Measurements from ENCODE around the gene UBL4A. TPM values are rescaled to one million over a fixed set of nuclear protein-coding genes. Genes with fewer than 3 reads are reported as not detected.

The UBL4A gene
- total and polyA plus RNA-seq, 2 of the 13 experiments (the other 11 are each of a cell fraction or from before 2014, with no cell fraction given): 16.8 to 25.5 TPM

DNA sequence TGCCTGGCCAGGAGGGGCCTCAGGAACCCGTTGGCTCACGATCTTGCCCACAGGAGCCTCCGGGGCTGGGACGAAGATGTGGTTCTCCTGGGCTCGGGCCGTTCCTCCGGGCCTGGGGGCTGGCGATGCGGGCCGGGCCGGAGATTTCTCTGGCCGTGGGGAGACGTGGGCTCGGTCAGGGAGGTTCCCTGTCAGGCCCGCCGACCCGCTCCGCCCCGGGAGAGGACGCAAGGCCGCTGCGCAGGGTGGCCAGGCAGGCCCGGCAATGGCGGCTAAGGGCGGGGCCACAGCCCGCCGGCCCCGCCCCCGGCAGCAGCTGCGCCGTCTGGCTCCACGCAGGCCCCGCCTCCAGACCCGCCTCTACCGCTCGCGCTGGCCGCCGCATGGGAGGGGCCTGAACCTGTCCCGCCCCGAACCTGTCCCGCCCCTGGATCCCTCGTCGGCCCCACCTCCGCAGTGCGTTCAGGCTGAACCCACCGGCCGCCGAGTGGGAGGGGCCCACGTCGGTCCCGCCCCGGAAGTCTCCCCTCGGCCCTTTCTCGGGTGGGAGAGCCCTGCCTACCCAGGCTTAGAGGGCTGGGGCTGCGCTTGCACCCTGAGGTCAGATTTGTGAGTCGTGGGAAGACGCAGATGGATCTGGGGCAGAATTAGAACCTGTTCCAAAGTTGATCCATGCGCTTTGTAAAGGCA lies 29.7 kb upstream of the UBL4A start, which contains the start of gene FAM3A (continued):
- TF ChIP-seq, protein P1, sequence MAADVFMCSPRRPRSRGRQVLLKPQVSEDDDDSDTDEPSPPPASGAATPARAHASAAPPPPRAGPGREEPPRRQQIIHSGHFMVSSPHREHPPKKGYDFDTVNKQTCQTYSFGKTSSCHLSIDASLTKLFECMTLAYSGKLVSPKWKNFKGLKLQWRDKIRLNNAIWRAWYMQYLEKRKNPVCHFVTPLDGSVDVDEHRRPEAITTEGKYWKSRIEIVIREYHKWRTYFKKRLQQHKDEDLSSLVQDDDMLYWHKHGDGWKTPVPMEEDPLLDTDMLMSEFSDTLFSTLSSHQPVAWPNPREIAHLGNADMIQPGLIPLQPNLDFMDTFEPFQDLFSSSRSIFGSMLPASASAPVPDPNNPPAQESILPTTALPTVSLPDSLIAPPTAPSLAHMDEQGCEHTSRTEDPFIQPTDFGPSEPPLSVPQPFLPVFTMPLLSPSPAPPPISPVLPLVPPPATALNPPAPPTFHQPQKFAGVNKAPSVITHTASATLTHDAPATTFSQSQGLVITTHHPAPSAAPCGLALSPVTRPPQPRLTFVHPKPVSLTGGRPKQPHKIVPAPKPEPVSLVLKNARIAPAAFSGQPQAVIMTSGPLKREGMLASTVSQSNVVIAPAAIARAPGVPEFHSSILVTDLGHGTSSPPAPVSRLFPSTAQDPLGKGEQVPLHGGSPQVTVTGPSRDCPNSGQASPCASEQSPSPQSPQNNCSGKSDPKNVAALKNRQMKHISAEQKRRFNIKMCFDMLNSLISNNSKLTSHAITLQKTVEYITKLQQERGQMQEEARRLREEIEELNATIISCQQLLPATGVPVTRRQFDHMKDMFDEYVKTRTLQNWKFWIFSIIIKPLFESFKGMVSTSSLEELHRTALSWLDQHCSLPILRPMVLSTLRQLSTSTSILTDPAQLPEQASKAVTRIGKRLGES (CRISPR knock-in tag; IDR thresholded peaks at IDR 0.05; ENCODE audit: borderline replicate concordance): no peak
- TF ChIP-seq ZNF556 (CRISPR knock-in tag; IDR thresholded peaks at IDR 0.05; ENCODE audit: borderline replicate concordance) (no peak), GABPA (IDR thresholded peaks at IDR 0.05; ENCODE audit: low read depth, low read length) (peak; percentile 46), GABPA (CRISPR knock-in tag; IDR thresholded peaks at IDR 0.05; ENCODE audit: low read depth) (peak; percentile 84), NFE2L2 (IDR thresholded peaks at IDR 0.05; ENCODE audit: low read length) (no peak), POLR2AphosphoS5 (IDR thresholded peaks at IDR 0.05; ENCODE audit: low read depth, low read length) (peak; percentile 82), ZFX (CRISPR knock-in tag; IDR thresholded peaks at IDR 0.05; ENCODE audit: low read depth) (peak; percentile 92), CCDC6 (CRISPR knock-in tag; IDR thresholded peaks at IDR 0.05) (0 out of 2 replicates have a peak, but pooled peaks have one; percentile 30), KLF16 (CRISPR knock-in tag; IDR thresholded peaks at IDR 0.05) (peak in 1 of 2 experiments; percentile 28; a peak in 1 of 4 replicates), HOXA3 (CRISPR knock-in tag; IDR thresholded peaks at IDR 0.05) (peak; percentile 72), RARA (CRISPR knock-in tag; IDR thresholded peaks at IDR 0.05) (0 out of 2 replicates have a peak, but pooled peaks have one; percentile 20), ZNF841 (CRISPR knock-in tag; IDR thresholded peaks at IDR 0.05; ENCODE audit: borderline replicate concordance) (no peak), RBFOX2 (IDR thresholded peaks at IDR 0.05; ENCODE audit: low read depth, low read length) (peak; percentile 59; the same call in 1 of the 2 replicates), YEATS4 (CRISPR knock-in tag; IDR thresholded peaks at IDR 0.05; ENCODE audit: borderline replicate concordance) (peak; percentile 40; the same call in 1 of the 2 replicates), POLR2A (IDR thresholded peaks at IDR 0.05; ENCODE audit: insufficient read depth in 1 of 2, low read depth in 2 of 2, low read length in 2 of 2) (peak; percentile 53 to 67; a peak in 3 of 4 replicates), HDAC6 (IDR thresholded peaks at IDR 0.05; ENCODE audit: low read depth, low read length) (no peak), SP1 (IDR thresholded peaks at IDR 0.05) (no peak), SP1 (CRISPR knock-in tag; IDR thresholded peaks at IDR 0.05) (peak; percentile 65; the same call in 1 of the 2 replicates), NFIB (CRISPR knock-in tag; IDR thresholded peaks at IDR 0.05; ENCODE audit: borderline replicate concordance) (no peak)
- TF ChIP-seq, protein P2, sequence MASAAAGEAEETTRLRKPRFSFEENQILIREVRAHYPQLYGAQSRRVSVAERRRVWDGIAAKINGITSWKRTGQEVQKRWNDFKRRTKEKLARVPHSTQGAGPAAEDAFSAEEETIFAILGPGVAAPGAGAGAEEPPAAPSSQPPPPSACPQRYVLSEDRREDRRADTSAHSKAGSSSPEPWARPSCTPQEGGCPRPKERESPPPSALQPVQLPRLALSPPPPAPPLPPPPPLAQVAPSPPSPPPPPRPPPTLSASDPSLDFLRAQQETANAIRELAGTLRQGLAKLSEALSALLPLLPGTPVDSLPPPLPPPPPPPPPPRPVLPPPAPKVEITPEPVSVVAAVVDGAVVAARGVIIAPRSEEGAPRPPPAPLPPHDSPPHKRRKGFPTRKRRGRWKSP (CRISPR knock-in tag; IDR thresholded peaks at IDR 0.05): 0 out of 2 replicates have a peak, but pooled peaks have one; percentile 20
- TF ChIP-seq, protein P3, sequence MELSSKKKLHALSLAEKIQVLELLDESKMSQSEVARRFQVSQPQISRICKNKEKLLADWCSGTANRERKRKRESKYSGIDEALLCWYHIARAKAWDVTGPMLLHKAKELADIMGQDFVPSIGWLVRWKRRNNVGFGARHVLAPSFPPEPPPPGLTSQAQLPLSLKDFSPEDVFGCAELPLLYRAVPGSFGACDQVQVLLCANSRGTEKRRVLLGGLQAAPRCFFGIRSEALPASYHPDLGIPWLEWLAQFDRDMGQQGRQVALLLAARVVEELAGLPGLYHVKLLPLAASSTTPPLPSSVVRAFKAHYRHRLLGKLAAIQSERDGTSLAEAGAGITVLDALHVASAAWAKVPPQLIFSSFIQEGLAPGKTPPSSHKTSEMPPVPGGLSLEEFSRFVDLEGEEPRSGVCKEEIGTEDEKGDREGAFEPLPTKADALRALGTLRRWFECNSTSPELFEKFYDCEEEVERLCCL (CRISPR knock-in tag; IDR thresholded peaks at IDR 0.05; ENCODE audit: borderline replicate concordance): no peak
- TF ChIP-seq, protein P4, sequence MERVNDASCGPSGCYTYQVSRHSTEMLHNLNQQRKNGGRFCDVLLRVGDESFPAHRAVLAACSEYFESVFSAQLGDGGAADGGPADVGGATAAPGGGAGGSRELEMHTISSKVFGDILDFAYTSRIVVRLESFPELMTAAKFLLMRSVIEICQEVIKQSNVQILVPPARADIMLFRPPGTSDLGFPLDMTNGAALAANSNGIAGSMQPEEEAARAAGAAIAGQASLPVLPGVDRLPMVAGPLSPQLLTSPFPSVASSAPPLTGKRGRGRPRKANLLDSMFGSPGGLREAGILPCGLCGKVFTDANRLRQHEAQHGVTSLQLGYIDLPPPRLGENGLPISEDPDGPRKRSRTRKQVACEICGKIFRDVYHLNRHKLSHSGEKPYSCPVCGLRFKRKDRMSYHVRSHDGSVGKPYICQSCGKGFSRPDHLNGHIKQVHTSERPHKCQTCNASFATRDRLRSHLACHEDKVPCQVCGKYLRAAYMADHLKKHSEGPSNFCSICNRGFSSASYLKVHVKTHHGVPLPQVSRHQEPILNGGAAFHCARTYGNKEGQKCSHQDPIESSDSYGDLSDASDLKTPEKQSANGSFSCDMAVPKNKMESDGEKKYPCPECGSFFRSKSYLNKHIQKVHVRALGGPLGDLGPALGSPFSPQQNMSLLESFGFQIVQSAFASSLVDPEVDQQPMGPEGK (CRISPR knock-in tag; IDR thresholded peaks at IDR 0.05): 0 out of 2 replicates have a peak, but pooled peaks have one; percentile 18
